PFSK-1 (cell line): ENCODE data around the gene PPP1R1B.

ENCODE experiments used
- FOXP2 ChIP-seq: optimal IDR thresholded peaks from 2 replicates; pipeline ENCODE3; 2011; ENCODE audit warnings: borderline replicate concordance, control low read depth, inconsistent platforms; ENCODE audit not compliant: insufficient read depth; ENCODE audit errors: extremely low read length, extremely low read depth
- POLR2AphosphoS5 ChIP-seq: IDR thresholded peaks from 2 replicates; pipeline ENCODE4 v1.6.1; 2012; ENCODE audit warnings: low read depth, mild to moderate bottlenecking, control low read depth, low read length, moderate library complexity
- SIN3A ChIP-seq: IDR thresholded peaks from 2 replicates; pipeline ENCODE4 v1.6.1; 2012; ENCODE audit warnings: mild to moderate bottlenecking, low read length, moderate library complexity, borderline replicate concordance; ENCODE audit not compliant: insufficient read depth
- TAF1 ChIP-seq: IDR thresholded peaks from 2 replicates; pipeline ENCODE4 v1.6.1; 2012; ENCODE audit warnings: low read length, control low read depth, borderline replicate concordance; ENCODE audit not compliant: insufficient read depth
- TF ChIP-seq, protein P1 (sequence below), 2 experiments: IDR thresholded peaks; 2 replicates each; pipeline versions ENCODE4 v1.6.1 to v1.8.0; 2011 to 2012; ENCODE audit warnings: low read depth in 2 of 2, low read length in 2 of 2, control low read depth in 1 of 2, inconsistent platforms in 1 of 2, mild to moderate bottlenecking in 1 of 2, moderate library complexity in 1 of 2; ENCODE audit not compliant: insufficient read depth in 1 of 2

Gene PPP1R1B

DNA sequence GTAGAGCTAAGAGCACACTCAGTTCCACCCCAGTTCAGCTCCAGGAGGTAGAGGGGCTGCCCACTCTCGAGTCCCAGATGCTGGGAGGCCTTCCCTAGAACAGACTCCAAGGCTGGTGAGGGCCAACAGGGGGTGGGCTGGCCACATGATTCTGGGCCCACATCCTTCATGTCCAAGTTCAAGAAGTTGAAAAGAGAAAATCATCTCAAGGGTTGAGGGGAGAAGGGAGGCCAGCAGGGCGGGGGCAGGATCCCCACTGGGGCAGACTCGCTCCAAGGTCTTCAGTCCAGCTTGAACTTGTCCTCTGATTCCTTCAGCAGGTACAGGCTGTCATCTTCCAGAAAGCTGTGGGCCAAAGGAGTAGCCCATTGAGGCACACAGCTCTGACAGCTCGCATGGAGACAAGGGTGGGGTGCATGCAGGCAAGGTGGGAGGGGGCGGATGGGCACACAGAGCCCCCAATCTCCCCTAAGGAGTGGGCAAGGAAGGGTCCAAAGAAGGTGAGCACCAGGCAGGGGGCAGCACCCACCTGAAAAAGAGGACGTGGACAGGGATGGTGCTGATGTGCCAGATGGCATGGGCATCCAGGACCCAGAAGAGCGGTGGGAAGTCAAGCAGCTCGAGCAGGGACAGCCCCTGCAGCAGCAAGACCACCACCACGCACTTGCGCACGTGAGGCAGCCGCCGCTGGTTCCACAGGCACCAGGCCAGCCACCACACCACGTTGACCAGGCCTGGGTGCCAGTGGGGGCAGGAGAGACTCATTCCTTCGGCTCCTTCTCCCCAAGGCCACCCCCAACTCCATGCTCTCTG, 46.0 kb downstream of the PPP1R1B start:
- TF ChIP-seq, protein P1, sequence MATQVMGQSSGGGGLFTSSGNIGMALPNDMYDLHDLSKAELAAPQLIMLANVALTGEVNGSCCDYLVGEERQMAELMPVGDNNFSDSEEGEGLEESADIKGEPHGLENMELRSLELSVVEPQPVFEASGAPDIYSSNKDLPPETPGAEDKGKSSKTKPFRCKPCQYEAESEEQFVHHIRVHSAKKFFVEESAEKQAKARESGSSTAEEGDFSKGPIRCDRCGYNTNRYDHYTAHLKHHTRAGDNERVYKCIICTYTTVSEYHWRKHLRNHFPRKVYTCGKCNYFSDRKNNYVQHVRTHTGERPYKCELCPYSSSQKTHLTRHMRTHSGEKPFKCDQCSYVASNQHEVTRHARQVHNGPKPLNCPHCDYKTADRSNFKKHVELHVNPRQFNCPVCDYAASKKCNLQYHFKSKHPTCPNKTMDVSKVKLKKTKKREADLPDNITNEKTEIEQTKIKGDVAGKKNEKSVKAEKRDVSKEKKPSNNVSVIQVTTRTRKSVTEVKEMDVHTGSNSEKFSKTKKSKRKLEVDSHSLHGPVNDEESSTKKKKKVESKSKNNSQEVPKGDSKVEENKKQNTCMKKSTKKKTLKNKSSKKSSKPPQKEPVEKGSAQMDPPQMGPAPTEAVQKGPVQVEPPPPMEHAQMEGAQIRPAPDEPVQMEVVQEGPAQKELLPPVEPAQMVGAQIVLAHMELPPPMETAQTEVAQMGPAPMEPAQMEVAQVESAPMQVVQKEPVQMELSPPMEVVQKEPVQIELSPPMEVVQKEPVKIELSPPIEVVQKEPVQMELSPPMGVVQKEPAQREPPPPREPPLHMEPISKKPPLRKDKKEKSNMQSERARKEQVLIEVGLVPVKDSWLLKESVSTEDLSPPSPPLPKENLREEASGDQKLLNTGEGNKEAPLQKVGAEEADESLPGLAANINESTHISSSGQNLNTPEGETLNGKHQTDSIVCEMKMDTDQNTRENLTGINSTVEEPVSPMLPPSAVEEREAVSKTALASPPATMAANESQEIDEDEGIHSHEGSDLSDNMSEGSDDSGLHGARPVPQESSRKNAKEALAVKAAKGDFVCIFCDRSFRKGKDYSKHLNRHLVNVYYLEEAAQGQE (IDR thresholded peaks at IDR 0.05; ENCODE audit: insufficient read depth in 1 of 2, low read depth in 2 of 2, low read length in 2 of 2) = no peak
- TF ChIP-seq TAF1 (no peak), POLR2AphosphoS5 (no peak), FOXP2 (no peak), SIN3A (no peak)

DNA sequence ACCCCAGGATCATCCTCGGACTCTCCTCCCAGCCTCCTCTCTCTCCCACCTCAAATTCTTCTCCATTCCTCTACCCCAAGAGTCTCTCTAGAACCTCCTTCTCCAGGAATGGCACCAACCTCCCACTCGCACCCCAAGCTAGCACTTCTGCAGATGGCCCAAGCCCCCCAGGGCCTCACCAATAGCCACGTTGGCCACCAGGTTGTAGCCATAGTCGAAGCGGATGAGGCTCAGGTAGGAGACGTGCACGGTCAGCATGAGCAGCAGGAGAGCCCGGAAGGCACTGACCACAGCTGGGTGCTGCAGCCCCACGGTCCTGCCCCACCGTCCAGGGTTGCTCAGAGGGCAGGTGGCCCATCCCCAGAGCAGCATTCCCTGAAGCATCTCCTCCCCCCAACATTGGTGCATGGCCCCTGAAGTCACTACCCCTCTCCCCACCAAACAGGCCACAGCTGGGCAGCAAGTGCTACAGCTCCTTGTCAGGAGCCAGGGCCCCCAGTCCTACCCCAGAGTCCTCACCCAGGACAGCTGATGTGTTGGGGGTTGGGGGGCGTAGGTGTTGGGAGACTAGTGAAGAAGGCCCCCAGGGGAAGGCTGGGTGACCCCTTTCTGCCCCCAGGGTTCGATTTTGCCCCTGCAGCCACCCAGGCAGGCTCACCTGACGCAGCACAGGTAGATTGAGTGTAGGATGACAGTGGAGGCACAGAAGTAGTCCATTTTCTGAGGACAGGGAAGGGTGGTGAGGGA, 46.8 kb downstream of the PPP1R1B start:
- TF ChIP-seq, protein P1 (IDR thresholded peaks at IDR 0.05; ENCODE audit: insufficient read depth in 1 of 2, low read depth in 2 of 2, low read length in 2 of 2) = no peak
- TF ChIP-seq POLR2AphosphoS5 (no peak), FOXP2 (no peak), TAF1 (no peak), SIN3A (no peak)

DNA sequence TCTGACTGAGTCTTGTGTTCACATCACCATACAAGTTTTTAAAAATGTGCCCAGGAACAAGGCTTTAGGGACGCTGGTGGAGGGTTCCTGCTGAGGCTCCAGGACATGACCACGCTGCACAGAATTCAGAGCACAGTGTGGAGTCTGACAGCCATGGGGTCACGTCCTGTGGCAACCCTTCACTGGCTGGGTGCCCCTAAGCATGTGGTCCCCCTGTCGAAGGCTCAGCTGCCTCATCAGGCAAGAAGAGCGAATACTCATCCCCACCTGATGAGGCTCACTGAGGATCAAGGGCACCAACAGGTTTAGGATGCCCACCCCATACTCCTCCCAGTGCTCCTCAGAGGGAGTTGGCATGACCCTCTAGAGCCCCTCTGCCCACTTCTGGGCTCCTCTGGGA, 47.4 kb downstream of the PPP1R1B start:
- TF ChIP-seq SIN3A = no peak
- TF ChIP-seq FOXP2 = no peak
- TF ChIP-seq TAF1 = no peak
- no peak for TF ChIP-seq POLR2AphosphoS5
- TF ChIP-seq, protein P1 (IDR thresholded peaks at IDR 0.05; ENCODE audit: insufficient read depth in 1 of 2, low read depth in 2 of 2, low read length in 2 of 2) = no peak

DNA sequence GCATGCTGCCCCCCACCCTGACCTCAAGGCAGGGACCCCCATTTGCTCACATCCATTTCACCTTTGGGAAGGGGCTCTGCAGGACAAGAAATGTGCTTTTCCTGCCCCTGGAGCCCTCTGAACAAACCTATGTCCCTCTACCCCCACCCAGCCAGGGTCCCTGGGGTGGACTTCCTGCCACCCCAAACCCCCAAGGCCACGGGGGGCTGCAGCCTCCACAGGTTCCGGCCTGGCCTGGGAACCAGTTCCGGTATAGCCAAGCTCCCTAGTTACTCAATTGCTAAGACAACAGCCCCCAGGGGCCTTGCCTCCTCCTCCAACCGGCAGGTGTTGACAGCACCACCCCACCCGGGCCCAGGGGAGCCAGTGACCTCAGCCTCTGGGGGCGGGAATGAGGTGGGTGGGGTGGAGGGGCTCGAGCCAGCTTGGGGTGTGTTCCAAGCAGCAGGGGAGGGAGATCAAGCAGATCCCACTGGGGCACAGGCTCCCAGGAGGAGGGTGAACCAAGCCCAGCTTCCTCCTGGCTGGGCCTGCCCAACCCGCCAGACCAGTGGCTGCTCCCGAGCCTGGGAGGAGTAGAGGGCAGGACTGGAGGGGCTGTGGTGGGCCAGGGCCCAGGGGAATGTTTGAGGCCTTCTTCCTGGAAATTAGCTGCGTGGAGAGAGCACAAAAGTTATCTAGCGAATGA, 48.1 kb downstream of the PPP1R1B start:
- TF ChIP-seq FOXP2 (no peak), SIN3A (no peak), POLR2AphosphoS5 (no peak), TAF1 (no peak)
- TF ChIP-seq, protein P1 (IDR thresholded peaks at IDR 0.05; ENCODE audit: insufficient read depth in 1 of 2, low read depth in 2 of 2, low read length in 2 of 2) = no peak
